ENCODE measurements around the gene TRRAP. TPM values are rescaled to one million over a fixed set of nuclear protein-coding genes. Genes with fewer than 3 reads are reported as not detected.
A peak's percentile ranks its signal among the peaks of the same experiment; 100 is the strongest.

The TRRAP gene
- total RNA-seq, 2 experiments from 2014 or later = 44.3 to 48.7 TPM

DNA sequence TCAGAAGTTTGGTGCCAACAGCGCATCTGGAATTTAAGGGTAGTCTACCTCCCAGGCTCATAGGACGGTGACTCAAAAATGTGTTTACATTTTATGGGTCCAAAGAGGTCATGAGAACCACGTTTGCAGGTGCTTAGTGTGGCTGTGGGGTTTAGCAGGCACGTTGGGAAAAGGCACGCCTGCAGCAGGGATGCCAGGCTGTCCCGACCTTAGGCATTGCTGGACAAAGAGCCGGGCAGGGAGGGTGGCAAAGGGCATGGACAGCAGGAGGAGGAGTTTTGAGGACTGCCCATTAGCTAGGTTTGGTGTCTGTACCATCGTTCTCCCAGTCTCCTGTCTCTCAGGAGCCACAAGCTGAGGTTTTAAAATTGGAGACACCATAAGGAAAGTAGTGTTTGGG is 104.4 kb downstream of the TRRAP start:
- Mint-ChIP-seq H3K4me3 (no peak overlapping the region), H3K4me1 (ENCODE audit: low read depth) (no peaks in the 10 kb centered on the region), H3K9me3 (peaks cover 10% of the 10 kb centered on the region), H3K27me3 (no peaks in the 10 kb centered on the region), H3K27ac (no peak overlapping the region), H3K36me3 (peaks cover 78% of the 10 kb centered on the region)
- intact Hi-C loops (cut with micrococcal nuclease) = no loop called here
- DNase-seq = no peak
- POLR2A ChIA-PET = no interaction called here
- CTCF ChIA-PET = no interaction called here

DNA sequence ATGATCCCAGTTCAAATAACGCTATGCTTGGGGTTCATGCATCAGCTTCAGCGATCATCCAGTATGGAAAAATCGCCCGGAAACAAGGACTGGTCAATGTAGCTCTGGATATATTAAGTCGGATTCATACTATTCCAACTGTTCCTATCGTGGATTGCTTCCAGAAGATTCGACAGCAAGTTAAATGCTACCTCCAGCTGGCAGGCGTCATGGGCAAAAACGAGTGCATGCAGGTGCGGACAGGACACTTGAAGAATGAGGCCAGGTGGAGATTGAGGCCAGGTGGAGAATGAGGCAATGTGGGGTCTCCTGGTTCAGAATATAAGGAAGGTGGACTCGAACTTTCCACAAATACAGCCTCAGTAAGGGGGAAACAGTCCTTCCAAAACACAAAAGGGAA is 105.8 kb downstream of the TRRAP start:
- no peaks in the 10 kb centered on the region for H3K4me1 Mint-ChIP-seq (ENCODE audit: low read depth)
- ChIA-PET CTCF (interaction anchor here (0.6 kb wide), 1 partner anchor 47 kb away, joined by 3 read pairs; no protein-coding TSS in a partner anchor), POLR2A (no interaction called here)
- no peaks in the 10 kb centered on the region for H3K27me3 Mint-ChIP-seq
- DNase-seq = no peak
- peaks cover 81% of the 10 kb centered on the region for H3K36me3 Mint-ChIP-seq
- intact Hi-C loops (cut with micrococcal nuclease) = no loop called here
- no peak overlapping the region for H3K4me3 Mint-ChIP-seq
- no peak overlapping the region for H3K27ac Mint-ChIP-seq
- peaks cover 10% of the 10 kb centered on the region for H3K9me3 Mint-ChIP-seq

DNA sequence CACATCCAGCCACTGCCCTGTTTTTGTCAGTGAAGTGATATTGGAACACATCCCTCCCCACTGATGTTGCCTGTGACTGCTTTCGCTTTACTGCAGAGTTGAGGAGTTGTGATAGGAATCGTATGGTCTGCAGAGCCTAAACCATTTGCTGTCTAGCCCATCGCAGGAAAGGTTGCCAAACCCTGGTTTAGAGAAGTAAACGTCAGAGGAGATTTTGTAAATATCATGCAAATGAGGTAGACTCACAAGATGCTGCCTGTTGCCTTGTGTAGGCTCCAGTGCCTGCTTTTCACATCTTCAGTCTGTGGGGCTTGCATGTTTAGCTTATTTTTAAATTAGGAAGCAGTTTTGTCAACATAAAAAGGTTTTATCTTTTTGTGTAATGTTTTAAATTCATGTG is 107.1 kb downstream of the TRRAP start:
- POLR2A ChIA-PET = no interaction called here
- Mint-ChIP-seq H3K4me1 (ENCODE audit: low read depth) (no peaks in the 10 kb centered on the region), H3K36me3 (peaks cover 79% of the 10 kb centered on the region), H3K27ac (no peak overlapping the region), H3K9me3 (peaks cover 10% of the 10 kb centered on the region), H3K27me3 (no peaks in the 10 kb centered on the region), H3K4me3 (no peak overlapping the region)
- DNase-seq = no peak
- CTCF ChIA-PET = no interaction called here
- intact Hi-C loops (cut with micrococcal nuclease) = no loop called here

DNA sequence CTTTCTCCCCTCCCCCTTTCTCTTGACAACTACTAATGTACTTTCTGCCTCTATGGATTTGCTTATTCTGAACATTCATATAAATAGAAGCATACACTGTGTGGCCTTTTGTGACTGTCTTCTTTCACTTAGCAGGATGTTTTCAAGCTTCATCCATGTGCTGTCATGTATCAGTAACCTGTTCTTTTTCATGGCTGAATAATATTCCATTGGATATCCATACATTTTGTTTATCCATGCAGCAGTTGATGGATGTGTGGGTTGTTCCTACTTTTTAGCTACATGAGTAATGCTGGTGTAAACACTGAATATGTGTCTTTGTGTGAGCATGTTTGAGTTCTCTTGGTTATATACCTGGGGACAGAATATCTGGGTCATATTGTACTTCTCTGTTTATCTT is 107.6 kb downstream of the TRRAP start:
- CTCF ChIA-PET = no interaction called here
- no peaks in the 10 kb centered on the region for H3K27me3 Mint-ChIP-seq
- DNase-seq = no peak
- H3K9me3 Mint-ChIP-seq = peaks cover 10% of the 10 kb centered on the region
- POLR2A ChIA-PET = no interaction called here
- H3K36me3 Mint-ChIP-seq = peaks cover 81% of the 10 kb centered on the region
- intact Hi-C loops (cut with micrococcal nuclease) = no loop called here
- no peak overlapping the region for H3K4me3 Mint-ChIP-seq
- H3K4me1 Mint-ChIP-seq (ENCODE audit: low read depth) = no peaks in the 10 kb centered on the region
- no peak overlapping the region for H3K27ac Mint-ChIP-seq

DNA sequence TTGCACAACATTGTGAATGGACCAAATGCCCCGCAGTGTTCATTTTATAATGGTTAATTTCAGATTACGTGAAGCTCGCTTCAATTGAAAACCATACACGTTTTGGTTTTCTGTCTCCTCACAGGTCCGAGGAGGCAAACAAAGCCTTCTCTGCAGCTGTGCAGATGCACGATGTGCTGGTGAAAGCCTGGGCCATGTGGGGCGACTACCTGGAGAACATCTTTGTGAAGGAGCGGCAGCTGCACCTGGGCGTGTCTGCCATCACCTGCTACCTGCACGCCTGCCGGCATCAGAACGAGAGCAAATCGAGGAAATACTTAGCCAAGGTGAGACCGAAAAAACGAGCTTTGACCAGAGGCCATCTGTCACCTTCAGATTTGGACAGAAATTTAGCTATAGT is 110.3 kb downstream of the TRRAP start:
- intact Hi-C loops (cut with micrococcal nuclease) = no loop called here
- no peak for DNase-seq
- POLR2A ChIA-PET = no interaction called here
- Mint-ChIP-seq H3K27ac (no peak overlapping the region), H3K27me3 (no peaks in the 10 kb centered on the region), H3K36me3 (peaks cover 78% of the 10 kb centered on the region), H3K4me3 (no peak overlapping the region), H3K9me3 (peaks cover 10% of the 10 kb centered on the region), H3K4me1 (ENCODE audit: low read depth) (no peaks in the 10 kb centered on the region)
- CTCF ChIA-PET = no interaction called here

DNA sequence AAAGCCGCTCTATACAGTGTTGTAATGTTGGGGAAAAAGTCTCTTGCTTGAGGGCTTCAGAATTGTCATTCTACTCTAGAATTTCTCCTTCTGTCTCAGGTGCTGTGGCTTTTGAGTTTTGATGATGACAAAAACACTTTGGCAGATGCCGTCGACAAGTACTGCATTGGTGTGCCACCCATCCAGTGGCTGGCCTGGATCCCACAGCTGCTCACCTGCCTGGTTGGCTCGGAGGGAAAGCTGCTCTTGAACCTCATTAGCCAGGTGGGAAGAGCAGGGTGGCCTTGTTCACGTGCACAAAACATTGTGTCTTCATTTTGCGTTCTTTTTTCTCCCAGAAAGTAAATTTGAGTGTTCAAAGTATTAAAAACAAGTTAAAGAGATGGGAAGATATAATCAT is 112.0 kb downstream of the TRRAP start:
- Mint-ChIP-seq H3K9me3 (peaks cover 9% of the 10 kb centered on the region), H3K27ac (no peak overlapping the region), H3K4me1 (ENCODE audit: low read depth) (no peaks in the 10 kb centered on the region), H3K4me3 (no peak overlapping the region), H3K27me3 (no peaks in the 10 kb centered on the region), H3K36me3 (peaks cover 72% of the 10 kb centered on the region)
- POLR2A ChIA-PET = no interaction called here
- CTCF ChIA-PET = no interaction called here
- DNase-seq = no peak
- intact Hi-C loops (cut with micrococcal nuclease) = no loop called here

DNA sequence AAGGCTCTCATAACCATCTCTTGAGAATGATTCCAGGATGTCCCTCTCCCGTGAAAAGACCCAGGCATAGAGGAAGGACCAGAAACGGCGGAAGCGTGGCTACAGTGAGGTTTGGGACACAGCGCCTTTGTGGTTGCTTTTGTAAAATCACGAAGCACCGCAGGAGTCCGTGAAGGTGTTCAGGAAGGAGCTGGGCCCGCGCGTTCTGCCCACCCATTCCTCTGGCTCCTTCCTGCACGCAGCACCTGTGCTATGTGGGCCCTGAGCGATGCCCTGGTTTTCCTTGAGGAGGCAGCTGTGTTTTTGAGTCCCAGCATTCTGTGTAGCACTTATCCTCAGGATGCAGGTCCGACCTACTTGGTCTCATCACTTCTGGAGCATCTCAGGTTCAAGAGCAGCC is 112.8 kb downstream of the TRRAP start:
- Mint-ChIP-seq H3K36me3 (peaks cover 70% of the 10 kb centered on the region), H3K4me1 (ENCODE audit: low read depth) (peaks cover 6% of the 10 kb centered on the region), H3K4me3 (no peak overlapping the region), H3K27me3 (no peaks in the 10 kb centered on the region), H3K9me3 (peaks cover 1% of the 10 kb centered on the region), H3K27ac (no peak overlapping the region)
- POLR2A ChIA-PET = no interaction called here
- DNase-seq = no peak
- CTCF ChIA-PET = no interaction called here
- intact Hi-C loops (cut with micrococcal nuclease) = no loop called here

DNA sequence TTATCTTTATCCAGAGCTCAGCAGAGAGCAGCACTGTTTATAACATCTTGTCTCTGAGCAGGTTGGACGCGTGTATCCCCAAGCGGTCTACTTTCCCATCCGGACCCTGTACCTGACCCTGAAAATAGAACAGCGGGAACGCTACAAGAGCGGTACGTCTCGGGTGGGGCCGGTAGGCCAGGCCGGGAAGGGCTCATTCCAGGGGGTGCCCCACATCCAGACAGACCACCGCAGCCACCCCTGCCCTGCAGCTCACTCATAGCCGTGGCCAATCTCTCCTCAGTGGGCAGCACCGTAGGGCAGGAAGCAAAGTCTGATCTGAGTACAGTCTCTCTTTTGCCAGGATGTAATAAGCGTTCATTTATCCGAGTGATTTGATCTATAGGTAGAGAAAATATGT is 113.7 kb downstream of the TRRAP start:
- POLR2A ChIA-PET = no interaction called here
- Mint-ChIP-seq H3K27me3 (no peaks in the 10 kb centered on the region), H3K27ac (no peak overlapping the region), H3K36me3 (peaks cover 62% of the 10 kb centered on the region), H3K9me3 (no peaks in the 10 kb centered on the region), H3K4me3 (no peak overlapping the region), H3K4me1 (ENCODE audit: low read depth) (peaks cover 9% of the 10 kb centered on the region)
- intact Hi-C loops (cut with micrococcal nuclease) = no loop called here
- DNase-seq = no peak
- CTCF ChIA-PET = no interaction called here

DNA sequence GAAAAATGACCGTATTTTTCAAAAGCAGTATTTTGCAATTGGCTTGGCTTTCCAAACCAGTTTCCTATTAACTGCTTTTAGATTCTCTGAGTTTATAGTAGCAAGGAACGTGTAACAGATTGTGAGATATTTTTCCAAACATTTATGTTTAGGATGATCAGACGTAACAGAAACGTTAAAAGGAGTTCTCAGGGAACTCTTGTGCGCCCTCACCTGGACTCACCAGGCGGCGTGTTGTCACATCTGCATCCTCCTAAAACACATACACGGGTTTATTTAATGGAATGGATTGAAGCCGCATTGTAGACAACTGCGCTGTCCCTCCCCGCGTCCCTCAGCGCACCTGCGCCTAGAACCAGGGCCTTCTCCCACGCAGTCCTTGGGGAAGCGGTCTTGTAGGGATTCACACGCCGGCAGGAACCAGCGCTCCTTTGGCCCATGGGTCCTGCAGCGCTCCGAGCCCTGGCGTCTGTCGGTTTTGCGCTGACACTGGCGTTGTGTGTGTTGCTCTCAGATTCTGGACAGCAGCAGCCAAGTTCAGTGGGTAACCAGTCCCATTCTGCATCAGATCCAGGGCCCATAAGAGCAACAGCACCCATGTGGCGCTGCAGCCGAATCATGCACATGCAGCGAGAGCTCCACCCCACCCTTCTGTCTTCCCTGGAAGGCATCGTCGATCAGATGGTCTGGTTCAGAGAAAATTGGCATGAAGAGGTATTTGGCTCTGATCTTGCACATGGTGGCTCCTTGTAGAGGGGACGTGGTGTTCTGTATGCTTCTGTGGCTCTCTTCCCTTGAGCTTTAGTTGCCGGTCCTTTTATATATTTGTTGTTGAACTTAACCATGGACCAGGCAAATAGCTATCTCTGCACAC is 114.9 kb downstream of the TRRAP start:
- H3K27me3 Mint-ChIP-seq = no peaks in the 10 kb centered on the region
- intact Hi-C loops (cut with micrococcal nuclease) = no loop called here
- no peak overlapping the region for H3K4me3 Mint-ChIP-seq
- peaks cover 9% of the 10 kb centered on the region for H3K4me1 Mint-ChIP-seq (ENCODE audit: low read depth)
- H3K9me3 Mint-ChIP-seq = no peaks in the 10 kb centered on the region
- no peak for DNase-seq
- H3K36me3 Mint-ChIP-seq = peaks cover 54% of the 10 kb centered on the region
- POLR2A ChIA-PET = no interaction called here
- H3K27ac Mint-ChIP-seq = no peak overlapping the region
- CTCF ChIA-PET = no interaction called here

DNA sequence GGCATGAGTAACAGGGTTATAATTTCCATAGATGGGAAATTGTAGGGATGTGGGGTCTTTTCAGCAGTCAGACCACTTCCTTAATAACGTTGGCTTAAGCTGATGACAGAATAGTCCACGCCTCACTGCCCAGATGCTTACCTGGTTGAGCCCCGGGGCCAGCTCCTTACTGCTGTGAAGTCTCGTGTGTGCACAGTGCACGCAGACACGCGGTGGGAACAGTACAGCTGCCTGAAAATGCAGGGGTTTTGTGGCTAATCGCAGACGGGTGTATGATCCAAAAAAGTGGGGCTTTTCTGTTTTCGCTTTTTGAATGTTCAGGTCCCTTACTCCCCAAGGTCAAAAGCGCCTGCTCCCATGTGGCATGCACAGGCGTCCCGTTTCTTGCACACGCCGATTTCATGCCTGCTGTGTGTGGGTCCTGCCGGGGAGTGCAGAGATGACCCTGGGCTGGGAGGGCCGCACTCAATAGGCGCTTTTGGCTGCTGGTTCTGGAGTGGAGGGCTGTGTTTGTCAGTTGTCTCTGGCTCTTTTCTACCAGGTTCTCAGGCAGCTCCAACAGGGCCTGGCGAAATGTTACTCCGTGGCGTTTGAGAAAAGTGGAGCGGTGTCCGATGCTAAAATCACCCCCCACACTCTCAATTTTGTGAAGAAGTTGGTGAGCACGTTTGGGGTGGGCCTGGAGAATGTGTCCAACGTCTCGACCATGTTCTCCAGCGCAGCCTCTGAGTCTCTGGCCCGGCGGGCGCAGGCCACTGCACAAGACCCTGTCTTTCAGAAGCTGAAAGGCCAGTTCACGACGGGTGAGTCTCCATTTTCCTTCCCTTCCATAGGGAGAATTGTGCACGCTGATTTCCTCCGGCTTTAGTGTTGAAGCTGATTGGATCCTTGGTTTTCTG is 116.0 kb downstream of the TRRAP start:
- POLR2A ChIA-PET = no interaction called here
- CTCF ChIA-PET = no interaction called here
- Mint-ChIP-seq H3K4me1 (ENCODE audit: low read depth) (peaks cover 9% of the 10 kb centered on the region), H3K4me3 (no peak overlapping the region), H3K9me3 (no peaks in the 10 kb centered on the region), H3K27ac (no peak overlapping the region), H3K27me3 (no peaks in the 10 kb centered on the region), H3K36me3 (peaks cover 46% of the 10 kb centered on the region)
- intact Hi-C loops (cut with micrococcal nuclease) = no loop called here
- DNase-seq = no peak

DNA sequence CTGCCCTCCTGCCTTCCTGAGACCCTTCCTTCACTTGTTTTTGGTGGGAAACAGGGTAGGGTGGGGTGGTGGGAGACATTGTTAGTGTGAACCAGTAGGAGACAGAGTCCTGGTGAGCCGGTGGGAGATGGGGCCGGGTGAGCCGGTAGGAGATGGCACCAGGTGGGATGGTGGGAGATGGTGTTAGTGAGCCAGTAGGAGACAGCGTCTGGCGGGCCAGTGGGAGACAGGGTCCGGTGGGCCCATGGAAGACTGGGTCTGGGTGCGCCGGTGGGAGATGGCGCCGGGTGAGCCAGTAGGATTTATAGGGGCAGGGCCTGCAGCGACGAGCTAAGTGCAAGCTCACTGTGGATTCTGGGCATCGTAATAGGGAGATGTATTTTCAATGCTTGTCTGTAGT is 116.8 kb downstream of the TRRAP start:
- Mint-ChIP-seq H3K4me3 (no peak overlapping the region), H3K4me1 (ENCODE audit: low read depth) (peaks cover 9% of the 10 kb centered on the region), H3K9me3 (no peaks in the 10 kb centered on the region), H3K36me3 (peaks cover 46% of the 10 kb centered on the region), H3K27me3 (no peaks in the 10 kb centered on the region), H3K27ac (no peak overlapping the region)
- DNase-seq = no peak
- ChIA-PET POLR2A (no interaction called here), CTCF (no interaction called here)
- intact Hi-C loops (cut with micrococcal nuclease) = no loop called here

DNA sequence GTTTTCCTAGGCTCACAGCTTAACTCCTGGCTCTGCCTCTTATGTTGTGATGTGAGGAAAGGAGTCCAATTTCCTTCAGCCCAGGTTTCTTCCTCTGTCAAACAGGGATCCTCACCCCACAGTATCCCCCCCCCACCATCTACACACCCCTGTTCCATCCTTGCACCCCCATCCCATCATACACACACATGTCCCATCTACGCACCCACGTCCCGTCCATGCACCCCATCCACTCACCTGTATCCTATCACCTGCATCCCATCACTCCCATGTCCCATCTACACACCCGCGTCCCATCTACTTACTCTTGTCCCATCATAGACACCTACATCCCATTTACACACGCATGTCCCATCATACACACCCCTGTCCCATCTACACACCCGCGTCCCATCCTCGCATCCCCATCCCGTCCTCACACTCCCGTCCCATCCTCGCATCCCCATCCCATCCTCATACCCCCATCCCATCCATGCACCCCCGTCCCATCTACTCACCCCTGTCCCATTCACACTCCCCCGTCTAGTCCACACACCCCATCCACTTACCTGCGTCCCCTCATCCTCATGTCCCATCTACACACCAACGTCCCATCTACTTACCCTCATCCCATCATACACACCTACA is 117.3 kb downstream of the TRRAP start:
- peak overlapping the region; percentile 56 for H3K27ac Mint-ChIP-seq
- POLR2A ChIA-PET = no interaction called here
- CTCF ChIA-PET = no interaction called here

More for the DNA sequence above, 117.3 kb downstream of the TRRAP start:
- Mint-ChIP-seq H3K36me3 (peaks cover 43% of the 10 kb centered on the region), H3K9me3 (no peaks in the 10 kb centered on the region), H3K4me3 (no peak overlapping the region), H3K27me3 (no peaks in the 10 kb centered on the region), H3K4me1 (ENCODE audit: low read depth) (peaks cover 9% of the 10 kb centered on the region)
- no peak for DNase-seq
- intact Hi-C loops (cut with micrococcal nuclease) = no loop called here
